HepG2 (cell line): ENCODE measurements around the gene PPFIA3. TPM values are rescaled to one million over a fixed set of nuclear protein-coding genes. Genes with fewer than 3 reads are reported as not detected.

Experiments used
- DBP ChIP-seq: sonication (generic); formaldehyde crosslinking; IDR thresholded peaks from 2 replicates; pipeline ENCODE4 v1.4.0; 2020; ENCODE audit warnings: missing genetic modification reagents; ENCODE audit errors: not compliant biosample characterization
- GTF2F1 ChIP-seq: fragments of 150-350 bp; IDR thresholded peaks from 2 replicates; pipeline ENCODE4 v1.6.1; 2014; ENCODE audit warnings: low read length
- HHEX ChIP-seq: IDR thresholded peaks from 2 replicates; pipeline ENCODE4 v1.6.1; 2016; ENCODE audit warnings: control low read depth
- HMGXB3 ChIP-seq: sonication (generic); formaldehyde crosslinking; IDR thresholded peaks from 2 replicates; pipeline ENCODE4 v1.4.0; 2020; ENCODE audit warnings: missing genetic modification reagents, borderline replicate concordance
- HNF4A ChIP-seq: sonication (generic); formaldehyde crosslinking; IDR thresholded peaks from 2 replicates; pipeline ENCODE4 v1.4.0; 2020; ENCODE audit warnings: missing genetic modification reagents
- IRF2 ChIP-seq: IDR thresholded peaks from 2 replicates; pipeline ENCODE4 v1.6.1; 2018; ENCODE audit warnings: missing genetic modification reagents, missing compliant biosample characterization
- MXD4 ChIP-seq: IDR thresholded peaks from 2 replicates; pipeline ENCODE4 v1.6.1; 2016; ENCODE audit warnings: mild to moderate bottlenecking, missing biosample characterization, missing genetic modification reagents
- MYNN ChIP-seq: sonication (generic); formaldehyde crosslinking; IDR thresholded peaks from 2 replicates; pipeline ENCODE4 v1.4.0; 2020; ENCODE audit warnings: mild to moderate bottlenecking, low read depth, missing genetic modification reagents
- NCOA2 ChIP-seq: sonication (generic); formaldehyde crosslinking; IDR thresholded peaks from 2 replicates; pipeline ENCODE4 v1.8.0; 2022; ENCODE audit warnings: inconsistent platforms
- RFXANK ChIP-seq: IDR thresholded peaks from 2 replicates; pipeline ENCODE4 v1.6.1; 2016
- SAFB2 ChIP-seq: sonication (generic); formaldehyde crosslinking; IDR thresholded peaks from 2 replicates; pipeline ENCODE4 v1.5.1; 2020; ENCODE audit warnings: missing genetic modification reagents, low read depth, mild to moderate bottlenecking, borderline replicate concordance
- SMARCE1 ChIP-seq: fragments of 450-650 bp; IDR thresholded peaks from 2 replicates; pipeline ENCODE4 v1.6.1; 2017; ENCODE audit warnings: borderline replicate concordance
- TBL1XR1 ChIP-seq: fragments of 150-350 bp; IDR thresholded peaks from 2 replicates; pipeline ENCODE4 v1.6.1; 2014; ENCODE audit warnings: borderline replicate concordance, low read length; ENCODE audit not compliant: partially characterized antibody
- THAP11 ChIP-seq: IDR thresholded peaks from 2 replicates; pipeline ENCODE4 v1.6.1; 2016; ENCODE audit warnings: missing biosample characterization, missing genetic modification reagents
- ZFP36L2 ChIP-seq: sonication (generic); formaldehyde crosslinking; IDR thresholded peaks from 2 replicates; pipeline ENCODE4 v1.4.0; 2020; ENCODE audit warnings: missing genetic modification reagents
- ZNF101 ChIP-seq: sonication (generic); formaldehyde crosslinking; IDR thresholded peaks from 2 replicates; pipeline ENCODE4 v1.4.0; 2020; ENCODE audit warnings: mild to moderate bottlenecking, low read depth, missing genetic modification reagents, borderline replicate concordance
- ZNF136 ChIP-seq: sonication (generic); formaldehyde crosslinking; IDR thresholded peaks from 2 replicates; pipeline ENCODE4 v1.8.1; 2022; ENCODE audit warnings: low read depth, mild to moderate bottlenecking, moderate library complexity, missing genetic modification reagents
- ZNF281 ChIP-seq: sonication (generic); formaldehyde crosslinking; IDR thresholded peaks from 2 replicates; pipeline ENCODE4 v1.4.0; 2020; ENCODE audit warnings: missing genetic modification reagents, borderline replicate concordance
- ZNF484 ChIP-seq: sonication (generic); formaldehyde crosslinking; IDR thresholded peaks from 2 replicates; pipeline ENCODE4 v1.5.1; 2020; ENCODE audit warnings: mild to moderate bottlenecking, low read depth, missing genetic modification reagents, borderline replicate concordance
- ZNF891 ChIP-seq: sonication (generic); formaldehyde crosslinking; IDR thresholded peaks from 2 replicates; pipeline ENCODE4 v1.5.0; 2020; ENCODE audit warnings: mild to moderate bottlenecking, missing genetic modification reagents
- polyA plus RNA-seq, 8 experiments: library from polyadenylated mRNA; depleted of rRNA in 3 of 8; stranded (reverse) in 7 of 8; unstranded in 1 of 8; fragments of >200 nt; fragmentation: Illumina TruSeq in 4 of 8; extraction: Trizol in 4 of 8; gene quantifications; 2 replicates each; pipeline versions ENCODE4 v1.2.1 to v1.2.3, GENCODE V29; 2011 to 2016; ENCODE audit warnings: low read depth in 4 of 8, missing spikeins in 1 of 8, mixed read lengths in 1 of 8; ENCODE audit not compliant: insufficient read depth in 1 of 8
- total RNA-seq, 5 experiments: library from RNA; depleted of rRNA; stranded (reverse); fragments of >200 nt; fragmentation: Illumina TruSeq; extraction: Trizol; gene quantifications; 2 replicates each; pipeline ENCODE4 v1.2.3, GENCODE V29; 2016; ENCODE audit warnings: low read depth in 1 of 5

The PPFIA3 gene
- total and polyA plus RNA-seq, 2 of the 13 experiments (the other 11 are each of a cell fraction or from before 2014, with no cell fraction given) = 6.7 to 8.6 TPM

GRCh38 chr19:49119411-49120324, at the start of gene PPFIA3 (continued):
- peak; percentile 80; the same call in 1 of the 2 replicates for TF ChIP-seq HMGXB3
- TF ChIP-seq THAP11 (CRISPR knock-in tag) = peak; percentile 74
- peak; percentile 65; the same call in 1 of the 2 replicates for TF ChIP-seq MXD4
- TF ChIP-seq GTF2F1 = no peak
- TF ChIP-seq ZNF891 (CRISPR knock-in tag) = peak; percentile 21; the same call in 1 of the 2 replicates
- TF ChIP-seq HHEX (CRISPR knock-in tag) = no peak
- TF ChIP-seq HNF4A (CRISPR knock-in tag) = no peak
- TF ChIP-seq ZNF136 (CRISPR knock-in tag) = no peak
- no peak for TF ChIP-seq MYNN (CRISPR knock-in tag)
- TF ChIP-seq ZNF281 = peak; percentile 69; the same call in 1 of the 2 replicates
- no peak for TF ChIP-seq SMARCE1
- no peak for TF ChIP-seq RFXANK
- TF ChIP-seq ZFP36L2 (CRISPR knock-in tag) = no peak
- TF ChIP-seq TBL1XR1 = no peak
- no peak for TF ChIP-seq SAFB2 (CRISPR knock-in tag)
- peak; percentile 54; the same call in 1 of the 2 replicates for TF ChIP-seq IRF2 (CRISPR knock-in tag)
- no peak for TF ChIP-seq DBP (CRISPR knock-in tag)
- no peak for TF ChIP-seq ZNF101 (CRISPR knock-in tag)
- no peak for TF ChIP-seq ZNF484 (CRISPR knock-in tag)
- TF ChIP-seq NCOA2 (CRISPR knock-in tag) = peak; percentile 41; the same call in 1 of the 2 replicates
